ENCODE measurements around the gene TNFRSF8.

- TF ChIP-seq POLR2A (IDR thresholded peaks at IDR 0.05) (no peak), CTCF (IDR thresholded peaks at IDR 0.05 in 8 of 11, conservative IDR thresholded peaks at IDR 0.05 in 3 of 11) (peak in 5 of 11 experiments; percentile 7 to 33 (median 22))
Observed at GRCh38 chr1:12143631-12144155, 80.6 kb downstream of the TNFRSF8 start.

Data from spleen (tissue), 7 donors.